Lung (tissue), 12 donors: ENCODE data around the gene C22orf39. TPM values are rescaled to one million over a fixed set of nuclear protein-coding genes. Genes with fewer than 3 reads are reported as not detected.
A peak's percentile ranks its signal among the peaks of the same experiment; 100 is the strongest.

ENCODE experiments used
- ATAC-seq: fragments of 200-7000 bp; cut with Tn5 transposase; one replicate; pipeline ENCODE4 v1.9.1; 2020; ENCODE audit warnings: moderate number of reproducible peaks; ENCODE audit not compliant: insufficient read depth, low FRiP score
- DNase-seq, 3 donors: peaks; one replicate each; pipeline ENCODE4 v3.0.0-alpha.2; 2013 to 2017
- H3K27ac ChIP-seq, 2 donors: one replicate each; pipeline ENCODE4 v1.5.1; 2013; ENCODE audit warnings: mild to moderate bottlenecking in 2 of 2, moderate library complexity in 2 of 2, control low read depth in 1 of 2, inconsistent platforms in 1 of 2, low read depth in 1 of 2, low read length in 1 of 2
- H3K27me3 ChIP-seq, 3 donors: one replicate each; pipeline ENCODE4 v1.5.1; 2013; ENCODE audit warnings: low read length in 2 of 3; ENCODE audit not compliant: control insufficient read depth in 3 of 3, insufficient read depth in 3 of 3
- H3K36me3 ChIP-seq, 4 donors: one replicate each; pipeline ENCODE4 v1.5.1; 2013; ENCODE audit warnings: low read length in 4 of 4, mild to moderate bottlenecking in 1 of 4, moderate library complexity in 1 of 4; ENCODE audit not compliant: control insufficient read depth in 4 of 4, insufficient read depth in 4 of 4
- H3K4me1 ChIP-seq, 5 donors: one replicate each; pipeline ENCODE4 v1.5.1; 2013; ENCODE audit warnings: low read length in 5 of 5, mild to moderate bottlenecking in 2 of 5, moderate library complexity in 1 of 5; ENCODE audit not compliant: control insufficient read depth in 5 of 5, insufficient read depth in 5 of 5
- H3K4me3 ChIP-seq: one replicate; pipeline ENCODE4 v1.5.1; 2013; ENCODE audit warnings: mild to moderate bottlenecking, control low read depth, moderate library complexity
- H3K9ac ChIP-seq, 2 donors: one replicate each; pipeline ENCODE4 v1.5.1; 2013; ENCODE audit warnings: low read length in 2 of 2, control low read depth in 1 of 2; ENCODE audit not compliant: insufficient read depth in 1 of 2
- H3K9me3 ChIP-seq, 4 donors: one replicate each; pipeline ENCODE4 v1.5.1; 2013; ENCODE audit warnings: low read length in 3 of 4, mild to moderate bottlenecking in 1 of 4, moderate library complexity in 1 of 4; ENCODE audit not compliant: control insufficient read depth in 4 of 4, insufficient read depth in 3 of 4
- CTCF ChIP-seq: IDR thresholded peaks from 2 replicates; pipeline ENCODE4 v1.5.1; 2012; ENCODE audit warnings: mild to moderate bottlenecking; ENCODE audit errors: control extremely low read depth, extremely low read depth
- WGBS, 2 donors: extraction: QIAGEN DNeasy Blood & Tissue Kit; methylation state at CpG; one replicate each; pipeline ENCODE4 v1.1.7; 2013; 5-methylcytosine and 5-hydroxymethylcytosine counted together
- polyA plus RNA-seq, 2 donors: library from polyadenylated mRNA; stranded (reverse); fragments of 200-250 nt; gene quantifications; one replicate each; pipeline ENCODE4 v1.2.1, GENCODE V29; 2013
- total RNA-seq, 2 donors: library from RNA; depleted of rRNA in 1 of 2; stranded (reverse); fragments of >200 nt in 1 of 2; gene quantifications; one replicate each; pipeline ENCODE4 v1.2.1, GENCODE V29; 2014 to 2021
- donor health status: control.
- donor health status: control.
- donor health status: Bipolar disorder and iron deficiency.
- donor health status: healthy.
- donor health status: DM: yes; HTN: yes; CAD: no.

Gene C22orf39
- total and polyA plus RNA-seq, 4 donors = 24.2 to 39.9 (median 28.6) TPM

DNA sequence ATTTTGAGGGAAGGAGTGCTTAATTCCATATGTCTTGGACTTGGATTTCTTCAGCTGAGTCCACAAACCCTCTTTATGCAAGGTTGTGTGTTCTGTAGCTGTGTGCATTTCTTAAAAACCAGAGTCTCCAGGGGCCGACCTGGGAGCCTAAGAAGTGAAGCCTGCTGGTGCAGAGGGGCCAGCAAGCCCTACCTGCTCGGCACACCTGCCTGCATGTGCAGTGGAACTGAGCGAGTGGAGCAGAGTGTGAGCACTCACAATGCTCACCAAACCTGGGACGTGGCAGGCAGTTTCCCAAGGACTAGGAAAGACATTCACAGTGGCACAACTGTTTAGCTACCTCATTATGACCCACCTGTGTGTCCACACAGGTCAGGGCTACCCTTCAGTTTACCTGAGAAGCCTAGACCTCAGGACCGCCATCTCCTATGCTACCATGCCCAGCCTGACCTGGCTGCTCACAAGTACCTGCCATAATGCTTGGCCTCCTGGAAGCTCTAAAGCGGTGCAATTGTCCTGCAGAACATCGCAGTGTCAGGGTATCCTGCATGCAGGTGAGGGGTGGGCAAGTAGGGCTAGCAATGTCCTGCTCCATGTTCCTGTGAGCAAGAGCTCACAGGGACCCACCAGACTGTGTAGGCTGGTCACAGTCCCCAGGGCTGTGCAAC, 3.8 kb downstream of the C22orf39 start:
- Histone ChIP-seq H3K27ac (peak overlapping the region in 1 of 2 donors; percentile 13), H3K9me3 (no peaks in the 10 kb centered on the region), H3K27me3 (no peaks in the 10 kb centered on the region), H3K4me1 (peaks cover 3 to 14% (median 11%) of the 10 kb centered on the region in 5 donors), H3K4me3 (no peak overlapping the region), H3K9ac (no peak overlapping the region), H3K36me3 (peaks cover 0 to 12% (median 2%) of the 10 kb centered on the region in 4 donors)
- DNase-seq = no peak
- no peak for TF ChIP-seq CTCF
- no peak for ATAC-seq
- WGBS, 2 donors = 77 to 90% methylated on average over 7 of the region's 7 CpGs

DNA sequence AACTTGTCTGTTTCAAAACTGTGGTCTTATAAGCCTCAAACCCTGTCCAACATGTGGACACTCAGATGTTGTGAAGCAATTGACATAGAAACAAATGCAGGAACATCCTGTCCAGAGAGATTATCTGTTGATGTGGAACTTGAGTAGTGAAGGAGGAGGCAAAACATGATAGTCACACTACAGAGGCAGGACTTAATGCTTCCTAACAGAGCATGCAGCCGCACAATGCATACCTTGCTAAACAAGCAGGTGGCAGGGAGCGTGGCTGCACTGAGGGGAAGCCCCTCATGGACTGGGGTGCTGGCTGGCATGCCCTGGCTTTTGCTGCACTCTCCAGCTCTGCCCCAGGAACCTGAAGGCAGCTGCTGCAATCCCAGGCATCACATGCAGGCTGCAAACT, 5.3 kb downstream of the C22orf39 start:
- Histone ChIP-seq H3K27me3 (no peaks in the 10 kb centered on the region), H3K9ac (no peak overlapping the region)

GRCh38 chr22:19440411-19441195, 6.9 kb downstream of the C22orf39 start:
- Histone ChIP-seq H3K9me3 (no peaks in the 10 kb centered on the region), H3K9ac (no peak overlapping the region), H3K36me3 (peaks cover 2 to 15% (median 2%) of the 10 kb centered on the region in 4 donors)

More for the DNA sequence above, 5.3 kb downstream of the C22orf39 start:
- WGBS, 2 donors = 93 to 95% methylated on average over 2 of the region's 2 CpGs
- H3K27ac ChIP-seq = no peak overlapping the region
- H3K9me3 ChIP-seq = no peaks in the 10 kb centered on the region
- no peak for ATAC-seq
- peaks cover 3 to 11% (median 7%) of the 10 kb centered on the region in 5 donors for H3K4me1 ChIP-seq
- no peak for DNase-seq
- H3K36me3 ChIP-seq = peaks cover 0 to 12% (median 2%) of the 10 kb centered on the region in 4 donors
- no peak overlapping the region for H3K4me3 ChIP-seq
- no peak for TF ChIP-seq CTCF

More at GRCh38 chr22:19440411-19441195, 6.9 kb downstream of the C22orf39 start:
- Histone ChIP-seq H3K4me3 (no peak overlapping the region), H3K27me3 (no peaks in the 10 kb centered on the region), H3K4me1 (peaks cover 0 to 6% (median 0%) of the 10 kb centered on the region in 5 donors), H3K27ac (no peak overlapping the region)
- ATAC-seq (no peak), DNase-seq (no peak)
- WGBS, 2 donors = 80 to 91% methylated on average over 8 of the region's 8 CpGs
- TF ChIP-seq CTCF = no peak
